HFF-Myc (cell line): ENCODE measurements around the gene SAG.

ENCODE experiments used
- DNase-seq: peaks from one replicate; pipeline ENCODE4 v3.0.0-alpha.2; 2011; ENCODE audit warnings: low read depth; ENCODE audit errors: extremely low read depth
- H3K4me3 ChIP-seq: replicated peaks from 2 replicates; pipeline ENCODE4 v1.5.1; 2011; ENCODE audit warnings: low read depth, mild to moderate bottlenecking, control low read depth, low read length
- CTCF ChIP-seq: IDR thresholded peaks from 2 replicates; pipeline ENCODE4 v1.5.1; 2012; ENCODE audit warnings: mild to moderate bottlenecking, low read depth, low read length, control low read depth; ENCODE audit errors: missing control alignments

SAG gene

GRCh38 chr2:233380132-233380895 is 72.7 kb downstream of the SAG start:
- no peak for TF ChIP-seq CTCF
- H3K4me3 ChIP-seq, result no peak overlapping the region
- DNase-seq, result no peak

- no peak for TF ChIP-seq CTCF
- no peak for DNase-seq
- H3K4me3 ChIP-seq, result no peak overlapping the region
Measured at GRCh38 chr2:233380995-233381637, 73.5 kb downstream of the SAG start.

GRCh38 chr2:233381638-233381995 is 74.0 kb downstream of the SAG start:
- DNase-seq, result no peak
- TF ChIP-seq CTCF, result no peak
- H3K4me3 ChIP-seq, result no peak overlapping the region

GRCh38 chr2:233384015-233384414 is 76.4 kb downstream of the SAG start:
- TF ChIP-seq CTCF, result no peak
- no peak for DNase-seq
- no peak overlapping the region for H3K4me3 ChIP-seq

GRCh38 chr2:233384811-233385488 is 77.3 kb downstream of the SAG start:
- H3K4me3 ChIP-seq, result no peak overlapping the region
- no peak for TF ChIP-seq CTCF
- DNase-seq, result no peak

- no peak overlapping the region for H3K4me3 ChIP-seq
- TF ChIP-seq CTCF, result no peak
- no peak for DNase-seq
Measured at GRCh38 chr2:233385489-233386044, 78.0 kb downstream of the SAG start.
